ENCODE data around the gene SCUBE3.

SCUBE3 gene

DNA sequence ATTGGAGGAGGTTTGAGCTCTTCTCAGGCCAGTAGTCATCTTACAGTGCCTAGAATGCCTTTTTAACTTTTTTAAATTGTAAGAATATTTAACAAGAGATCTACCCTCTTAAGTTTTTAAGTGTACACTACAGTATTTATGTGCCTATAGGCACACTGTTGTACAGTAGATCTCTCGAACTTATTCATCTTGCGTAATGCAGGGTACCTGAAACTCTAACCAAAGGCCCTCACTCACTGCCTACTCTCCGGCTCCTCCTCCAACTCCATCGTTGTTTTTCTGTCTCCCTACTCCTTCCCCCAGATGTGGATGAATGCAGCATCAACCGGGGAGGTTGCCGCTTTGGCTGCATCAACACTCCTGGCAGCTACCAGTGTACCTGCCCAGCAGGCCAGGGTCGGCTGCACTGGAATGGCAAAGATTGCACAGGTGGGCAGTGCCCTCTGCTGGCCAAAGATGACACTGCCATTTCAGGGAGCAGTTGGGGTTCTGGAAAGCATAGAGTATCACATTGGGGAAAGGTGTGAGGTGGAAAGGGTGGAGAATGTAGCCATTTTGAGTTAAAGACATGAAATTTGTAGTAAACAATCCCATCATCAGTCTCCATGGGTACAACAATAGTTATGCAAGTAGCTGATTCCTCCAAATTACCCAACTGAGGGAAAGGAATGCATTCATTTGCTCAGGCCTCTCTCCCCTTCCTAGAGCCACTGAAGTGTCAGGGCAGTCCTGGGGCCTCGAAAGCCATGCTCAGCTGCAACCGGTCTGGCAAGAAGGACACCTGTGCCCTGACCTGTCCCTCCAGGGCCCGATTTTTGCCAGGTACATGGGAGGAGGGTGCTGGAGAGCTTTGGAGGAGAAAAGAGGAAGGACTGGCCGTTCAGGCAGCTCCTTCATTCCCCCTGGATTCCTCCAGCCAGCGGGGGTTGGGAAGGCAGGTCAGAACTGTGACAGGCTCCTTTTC lies 27.4 kb downstream of the SCUBE3 start:
- DNase-seq (ENCODE audit: low spot score): peak; percentile 88

DNA sequence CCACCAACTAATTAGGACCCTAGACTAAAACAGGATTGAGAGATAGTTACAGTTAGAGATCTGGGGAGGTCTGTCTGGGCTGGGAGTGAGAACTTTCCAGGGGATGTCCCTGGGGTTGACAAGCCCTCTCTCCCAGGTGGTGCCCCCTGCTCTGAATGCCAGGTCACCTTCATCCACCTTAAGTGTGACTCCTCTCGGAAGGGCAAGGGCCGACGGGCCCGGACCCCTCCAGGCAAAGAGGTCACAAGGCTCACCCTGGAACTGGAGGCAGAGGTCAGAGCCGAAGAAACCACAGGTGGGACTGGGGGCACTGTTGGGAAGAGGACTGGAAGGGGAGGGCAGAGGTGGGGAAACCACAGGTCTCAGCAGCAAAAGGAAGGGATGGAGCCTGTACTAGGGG lies 28.7 kb downstream of the SCUBE3 start:
- no peak for DNase-seq (ENCODE audit: low spot score)

DNA sequence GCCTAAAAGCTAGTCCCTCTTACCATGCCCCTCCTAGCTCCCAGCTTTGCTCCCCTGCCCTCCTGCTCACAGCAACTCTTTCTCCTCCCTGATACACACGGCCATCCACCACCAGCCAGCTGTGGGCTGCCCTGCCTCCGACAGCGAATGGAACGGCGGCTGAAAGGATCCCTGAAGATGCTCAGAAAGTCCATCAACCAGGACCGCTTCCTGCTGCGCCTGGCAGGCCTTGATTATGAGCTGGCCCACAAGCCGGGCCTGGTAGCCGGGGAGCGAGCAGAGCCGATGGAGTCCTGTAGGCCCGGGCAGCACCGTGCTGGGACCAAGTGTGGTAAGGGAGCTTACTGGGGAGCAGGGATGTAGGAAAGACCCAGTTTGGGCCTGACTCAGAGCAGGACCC lies 29.1 kb downstream of the SCUBE3 start:
- no peak for DNase-seq (ENCODE audit: low spot score)

DNA sequence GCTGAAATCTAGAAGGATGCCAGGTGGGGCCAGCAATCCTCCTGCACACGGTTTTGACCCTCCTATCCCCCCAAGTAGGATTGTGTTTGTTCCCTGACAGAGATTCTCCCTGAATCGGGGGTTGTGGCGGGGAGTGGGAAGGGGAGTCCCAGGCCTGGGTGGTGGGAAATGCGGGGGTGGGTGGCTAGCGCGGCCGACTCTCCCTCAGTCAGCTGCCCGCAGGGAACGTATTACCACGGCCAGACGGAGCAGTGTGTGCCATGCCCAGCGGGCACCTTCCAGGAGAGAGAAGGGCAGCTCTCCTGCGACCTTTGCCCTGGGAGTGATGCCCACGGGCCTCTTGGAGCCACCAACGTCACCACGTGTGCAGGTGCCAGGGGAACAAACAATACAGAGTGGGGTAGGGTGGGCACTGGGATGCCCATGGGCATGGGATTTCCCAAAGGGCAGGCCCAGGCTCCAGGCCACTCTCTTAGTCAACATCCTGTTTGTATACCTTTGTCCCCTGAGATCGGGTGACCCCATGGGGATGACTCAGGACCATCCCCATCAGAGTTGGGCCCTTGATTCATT lies 29.7 kb downstream of the SCUBE3 start:
- no peak for DNase-seq (ENCODE audit: low spot score)

DNA sequence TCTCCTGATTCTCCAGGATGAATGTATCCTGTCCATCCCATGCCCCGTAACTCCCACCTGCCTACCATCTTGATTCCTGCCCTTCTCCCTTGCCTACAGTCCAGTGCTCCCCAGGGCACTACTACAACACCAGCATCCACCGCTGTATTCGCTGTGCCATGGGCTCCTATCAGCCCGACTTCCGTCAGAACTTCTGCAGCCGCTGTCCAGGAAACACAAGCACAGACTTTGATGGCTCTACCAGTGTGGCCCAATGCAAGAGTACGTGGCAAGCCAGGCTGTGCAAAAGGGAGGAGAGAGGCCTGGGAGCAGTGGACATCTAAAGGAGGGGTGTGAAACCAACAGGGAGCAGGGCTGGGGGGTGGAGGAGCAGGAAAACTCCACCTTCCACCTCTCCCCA lies 30.8 kb downstream of the SCUBE3 start:
- DNase-seq (ENCODE audit: low spot score): no peak

DNA sequence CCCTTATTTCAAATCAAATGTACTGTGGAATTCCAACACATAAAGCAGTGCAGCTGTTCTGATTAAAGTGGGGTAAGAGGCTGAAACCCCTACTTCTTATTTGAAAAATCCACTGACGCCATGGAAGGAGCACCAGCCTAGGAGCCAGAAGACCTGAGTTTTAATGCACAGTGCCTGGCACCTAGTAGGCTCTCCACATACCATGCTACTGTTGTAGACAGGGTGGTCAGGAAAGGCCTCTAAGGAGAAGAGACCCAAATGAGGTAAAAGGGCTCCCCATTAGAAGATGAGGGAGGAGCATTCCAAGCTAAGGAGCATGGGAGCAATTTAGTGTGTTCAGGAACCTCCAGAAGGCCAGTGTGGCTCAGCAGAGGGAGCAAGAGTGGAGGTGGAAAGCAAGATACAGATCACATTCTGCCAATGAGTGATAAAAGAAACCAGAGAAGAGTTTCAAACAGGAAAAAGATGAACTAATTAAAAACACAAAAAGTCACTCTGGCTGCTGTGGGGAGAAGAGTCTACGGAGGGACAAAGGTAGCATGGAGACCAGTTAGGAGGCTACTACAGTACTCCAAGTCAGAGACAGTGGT lies 34.0 kb downstream of the SCUBE3 start:
- no peak for DNase-seq (ENCODE audit: low spot score)

DNA sequence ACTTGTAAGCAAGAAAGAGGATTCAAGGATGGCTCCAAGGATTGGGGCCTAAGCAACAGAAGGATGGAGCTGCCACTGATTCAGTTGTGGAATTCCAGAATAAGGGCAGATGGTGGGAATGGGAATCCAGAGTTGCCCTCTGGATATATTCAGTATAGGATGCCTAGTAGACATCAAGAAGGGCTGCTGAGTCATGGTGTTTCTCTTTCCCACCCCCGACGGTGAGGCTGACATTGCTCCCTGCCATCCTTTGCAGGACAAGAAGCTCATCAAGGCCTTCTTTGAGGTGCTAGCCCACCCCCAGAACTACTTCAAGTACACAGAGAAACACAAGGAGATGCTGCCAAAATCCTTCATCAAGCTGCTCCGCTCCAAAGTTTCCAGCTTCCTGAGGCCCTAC lies 34.5 kb downstream of the SCUBE3 start:
- DNase-seq (ENCODE audit: low spot score): no peak

DNA sequence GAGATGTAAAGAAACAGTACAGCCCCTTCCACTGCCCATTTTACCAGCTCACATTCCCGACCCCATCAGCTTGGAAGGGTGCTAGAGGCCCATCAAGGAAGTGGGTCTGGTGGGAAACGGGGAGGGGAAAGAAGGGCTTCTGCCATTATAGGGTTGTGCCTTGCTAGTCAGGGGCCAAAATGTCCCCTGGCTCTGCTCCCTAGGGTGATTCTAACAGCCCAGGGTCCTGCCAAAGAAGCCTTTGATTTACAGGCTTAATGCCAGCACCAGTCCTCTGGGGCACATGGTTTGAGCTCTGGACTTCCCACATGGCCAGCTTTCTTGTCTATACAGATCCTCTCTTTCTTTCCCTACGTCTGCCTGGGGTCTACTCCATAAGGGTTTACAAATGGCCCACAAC lies 35.2 kb downstream of the SCUBE3 start:
- DNase-seq (ENCODE audit: low spot score): no peak

DNA sequence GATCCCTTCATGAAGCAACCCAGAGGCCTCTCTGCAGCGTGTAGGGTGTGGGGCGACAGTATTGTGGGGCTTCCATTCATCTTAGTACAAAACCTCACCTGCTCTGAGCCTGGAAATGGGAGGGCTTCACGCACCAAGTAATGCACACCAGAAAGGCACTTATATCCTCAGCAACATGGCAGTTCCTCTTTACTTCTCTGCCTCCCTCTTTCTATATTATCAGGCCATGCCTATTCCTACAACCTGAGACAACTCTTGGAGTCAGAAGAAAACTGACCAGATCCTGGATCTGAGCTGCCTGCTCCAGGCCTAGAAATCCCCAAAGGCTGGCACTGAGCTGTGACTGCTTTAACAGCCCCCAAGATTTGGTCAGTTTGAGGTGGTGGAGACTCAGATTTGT lies 38.2 kb downstream of the SCUBE3 start:
- no peak for DNase-seq (ENCODE audit: low spot score)

DNA sequence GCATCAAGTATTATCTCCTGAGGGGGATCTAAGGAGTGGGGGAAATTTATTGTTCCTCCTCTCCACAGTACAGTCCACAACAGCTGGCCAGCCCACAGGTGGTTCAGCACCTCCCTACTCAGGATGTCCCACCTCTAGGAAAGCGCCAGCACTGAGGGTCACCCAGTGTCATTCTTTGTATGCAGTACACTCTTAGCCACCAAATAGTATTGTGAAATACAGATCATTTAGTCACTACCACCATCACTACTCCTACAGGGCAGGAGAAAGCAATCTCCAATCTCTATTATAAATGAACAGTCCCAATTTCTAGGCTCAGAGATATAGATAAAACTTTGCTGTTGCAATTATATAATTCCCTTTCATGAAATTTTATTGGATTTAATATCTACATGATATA lies 39.5 kb downstream of the SCUBE3 start:
- no peak for DNase-seq (ENCODE audit: low spot score)

DNA sequence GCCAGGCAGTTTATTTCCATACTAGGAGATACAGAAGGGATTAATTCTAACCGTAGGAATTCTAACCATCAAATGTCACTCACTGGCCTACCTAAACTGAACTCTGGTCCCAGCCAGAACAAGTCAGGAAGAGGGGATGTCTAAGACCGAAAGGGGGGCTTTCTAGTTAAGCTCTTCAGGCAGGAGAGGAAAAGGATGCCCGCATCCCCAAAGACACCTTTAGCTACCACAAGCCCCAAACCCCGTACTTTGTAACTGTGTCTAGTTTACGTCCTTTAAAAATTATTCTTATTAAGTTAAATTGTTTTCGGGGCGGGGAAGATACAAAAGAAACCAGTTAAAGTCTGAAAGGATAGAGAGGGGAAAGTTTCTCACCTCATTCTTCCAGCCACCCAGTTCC lies 44.6 kb downstream of the SCUBE3 start:
- no peak for DNase-seq (ENCODE audit: low spot score)

DNA sequence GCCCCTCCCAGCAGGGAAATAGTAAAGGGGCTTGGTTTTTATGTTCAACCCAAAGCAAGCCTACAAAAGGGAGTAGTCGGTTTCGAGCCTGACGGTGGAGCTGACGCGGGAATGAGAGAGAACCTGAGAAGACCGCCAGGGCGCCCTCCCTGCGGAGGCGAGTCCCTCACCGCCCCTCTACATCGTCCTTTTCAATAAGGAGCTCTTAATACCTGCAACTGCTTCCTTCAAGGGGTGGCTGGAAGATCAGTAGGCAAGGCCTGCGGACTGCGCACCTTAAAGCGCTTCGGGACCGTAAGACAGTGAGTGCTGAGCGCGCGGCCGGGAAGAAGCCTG lies 45.1 kb downstream of the SCUBE3 start:
- DNase-seq (ENCODE audit: low spot score): peak; percentile 77

DNA sequence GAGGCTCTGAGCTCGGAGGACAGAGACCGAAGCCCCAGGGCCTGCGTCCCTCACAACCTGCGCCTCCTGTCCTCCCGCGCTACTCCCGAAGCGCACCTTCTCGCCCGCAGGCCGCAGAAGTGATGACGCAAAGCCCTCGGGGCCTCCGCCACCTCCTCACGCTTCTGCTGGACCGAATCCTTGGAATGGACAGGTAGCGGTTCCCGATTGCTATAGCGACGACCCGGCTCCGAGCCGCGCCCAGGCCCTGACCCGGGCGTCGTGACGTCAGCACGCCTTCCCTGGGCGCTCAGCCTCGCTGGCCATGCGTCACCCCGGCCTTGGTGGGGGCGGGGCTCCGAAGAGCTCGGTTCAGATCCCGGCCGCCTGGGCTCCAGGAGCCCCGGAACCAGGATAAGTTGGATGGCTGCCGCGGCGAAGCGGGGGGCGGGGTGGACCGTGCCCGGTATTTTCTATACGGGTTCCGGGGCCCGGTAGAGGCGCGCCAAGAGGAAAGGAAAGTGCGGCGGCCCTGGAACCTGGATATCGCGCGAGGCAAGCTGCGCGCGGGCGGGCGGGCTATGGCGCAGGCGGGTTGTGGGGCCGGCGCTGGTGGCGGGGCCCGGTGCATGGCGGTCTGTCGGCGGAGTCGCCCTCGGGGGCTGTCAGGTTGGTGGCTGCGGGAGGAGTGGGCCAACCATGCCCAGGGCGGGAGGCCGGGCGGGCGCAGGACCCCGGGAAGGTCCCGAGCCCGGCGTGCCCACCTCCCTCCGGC lies 45.6 kb downstream of the SCUBE3 start, which contains the start of gene ZNF76:
Gene ZNF76 (plus strand): TSS at position 542 of the 754 bp plus-strand sequence. CDS start 21,417 bp downstream, outside the sequence.
- peak; percentile 99 for DNase-seq (ENCODE audit: low spot score)

DNA sequence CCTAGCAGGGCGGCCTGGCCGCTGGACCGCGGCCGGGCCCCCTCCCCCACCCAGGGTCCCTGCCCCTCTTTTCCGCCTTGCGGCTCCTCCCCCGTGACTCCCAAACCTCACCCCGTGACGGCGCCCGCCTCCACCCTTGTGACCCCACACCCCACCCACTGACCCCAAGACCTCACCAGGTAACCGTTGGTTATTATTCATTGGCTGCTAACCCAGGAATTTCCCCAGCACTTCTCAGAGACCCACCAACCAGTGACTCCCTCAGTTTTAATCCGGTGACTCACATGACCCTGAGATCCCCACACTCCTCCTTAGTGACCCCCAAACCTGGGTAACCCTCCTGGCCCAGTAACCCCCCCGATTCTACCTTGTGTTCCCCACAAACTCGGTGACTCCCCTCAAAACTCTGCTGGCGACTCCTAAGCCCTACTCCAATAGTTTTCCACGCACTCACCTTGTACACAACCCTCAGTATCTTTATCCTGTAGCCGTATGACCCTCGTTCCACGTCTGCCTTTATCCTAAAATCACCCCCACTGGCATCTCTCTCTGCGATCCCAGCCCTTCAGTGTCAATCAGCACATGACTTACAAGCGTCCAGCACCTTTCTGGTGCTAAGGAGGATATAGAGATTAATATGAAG lies 46.3 kb downstream of the SCUBE3 start:
- no peak for DNase-seq (ENCODE audit: low spot score)

DNA sequence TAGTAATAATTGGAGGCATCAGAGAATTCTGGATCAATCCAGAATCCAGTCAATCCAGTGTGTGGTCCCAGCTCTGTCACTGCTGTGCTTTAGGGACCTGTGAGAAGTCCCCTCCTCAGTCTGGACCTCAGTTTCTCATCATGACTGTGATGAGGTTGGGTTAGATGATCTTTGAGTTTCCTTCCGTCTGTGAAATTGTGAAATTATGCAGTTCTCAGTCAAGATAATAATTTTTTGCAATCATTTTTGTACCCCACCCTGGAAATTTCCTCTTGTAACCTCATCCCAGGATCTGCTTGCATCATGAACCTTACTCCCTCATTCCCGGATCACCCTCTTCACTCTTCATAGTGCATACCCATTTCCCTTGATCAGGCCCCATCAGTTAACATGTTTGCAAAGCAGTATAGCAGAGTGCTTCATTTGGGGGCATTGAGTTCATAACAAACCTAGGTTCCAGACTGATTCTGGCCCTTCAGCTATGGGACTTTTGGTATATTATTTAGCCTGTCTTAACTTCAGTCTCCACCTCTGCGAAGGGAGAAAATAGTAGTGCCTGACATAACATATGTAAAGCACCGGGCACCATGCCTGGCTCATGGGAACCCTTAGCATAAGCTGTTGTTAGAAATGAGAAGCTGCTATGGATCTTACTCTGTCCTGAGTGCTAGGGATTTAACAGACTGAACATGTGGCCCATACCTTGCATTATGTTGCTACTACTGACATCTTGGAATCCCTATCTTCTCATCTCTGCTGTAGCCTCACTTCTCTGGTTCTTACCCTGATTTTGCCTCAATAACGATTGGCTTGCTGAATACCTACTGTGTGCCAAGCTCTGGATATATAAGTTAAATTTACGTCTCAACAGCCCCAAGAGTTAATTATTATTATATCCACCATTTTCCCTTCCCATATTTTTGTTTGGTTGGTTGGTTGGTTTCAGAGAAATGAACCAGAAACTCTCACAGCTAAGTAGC lies 47.1 kb downstream of the SCUBE3 start:
- DNase-seq (ENCODE audit: low spot score): no peak

DNA sequence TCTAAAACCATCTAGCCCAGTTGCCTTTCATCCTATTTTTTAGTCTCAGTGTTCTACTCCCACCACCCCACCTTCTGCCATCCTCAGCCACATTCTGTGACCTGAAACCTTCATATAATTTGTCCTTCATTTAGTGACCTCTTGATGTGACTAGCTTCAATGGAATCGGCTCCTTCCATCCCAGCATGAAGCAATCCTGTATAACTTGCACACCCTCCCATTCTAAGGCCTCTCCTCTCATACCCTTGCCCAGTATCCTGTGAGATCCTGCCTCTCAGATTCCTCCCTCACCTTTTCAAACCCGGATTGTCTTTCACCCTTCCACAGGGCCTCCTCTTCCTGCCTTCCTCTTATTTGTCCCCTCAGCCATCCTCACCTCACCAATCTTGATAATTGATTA lies 48.8 kb downstream of the SCUBE3 start:
- DNase-seq (ENCODE audit: low spot score): no peak

DNA sequence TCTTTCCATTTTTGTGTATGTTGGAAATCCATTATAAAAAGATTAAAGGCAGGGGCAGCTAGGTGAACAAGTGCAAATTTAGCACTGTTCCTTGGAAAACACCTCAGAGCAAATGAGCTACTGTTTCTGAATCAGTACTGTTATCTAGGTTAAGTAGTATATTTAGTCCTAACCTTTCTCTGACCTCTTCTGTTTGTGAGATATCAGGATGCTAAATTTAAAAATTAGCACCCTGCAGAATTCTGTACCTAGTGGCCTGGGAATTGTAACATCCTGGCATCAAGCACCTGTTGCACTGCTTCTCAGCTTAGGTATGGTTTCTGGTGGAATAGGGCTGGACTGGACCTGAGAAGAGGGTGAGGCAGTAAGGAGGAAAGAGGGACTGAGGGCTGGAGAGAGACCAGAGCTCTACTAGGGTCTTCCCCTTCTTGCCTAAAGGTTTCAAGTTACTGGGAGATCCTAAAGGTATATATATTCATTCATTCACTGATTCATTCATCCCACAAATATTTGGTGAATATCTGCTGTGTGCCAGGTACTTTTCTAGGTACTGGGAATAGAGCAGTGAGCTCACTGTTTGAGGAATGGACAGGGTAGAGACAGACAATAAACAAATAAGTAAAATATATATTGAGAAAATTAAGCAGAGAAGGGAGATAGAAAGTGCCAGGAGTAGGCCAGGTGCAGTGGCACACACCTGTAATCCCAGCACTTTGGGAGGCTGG lies 51.0 kb downstream of the SCUBE3 start:
- no peak for DNase-seq (ENCODE audit: low spot score)

DNA sequence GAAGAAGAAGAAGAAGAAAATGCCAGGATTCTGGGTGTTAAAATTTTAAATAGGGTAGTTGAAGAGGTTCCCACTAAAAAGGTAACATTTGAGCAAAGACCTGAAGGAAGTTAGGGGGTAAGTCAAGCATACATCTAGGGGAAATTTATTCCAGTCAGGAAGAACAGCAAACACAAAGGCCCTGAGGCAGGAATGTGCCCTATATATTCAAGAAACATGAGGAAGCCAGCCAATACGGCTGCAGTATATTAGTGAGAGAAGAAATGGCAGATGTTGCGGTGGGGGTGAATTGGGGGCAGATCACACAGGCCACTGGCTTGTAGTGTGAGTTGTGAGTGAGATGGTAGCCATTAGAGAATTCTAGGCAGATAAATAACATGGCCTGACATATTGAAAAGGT lies 51.8 kb downstream of the SCUBE3 start:
- DNase-seq (ENCODE audit: low spot score): no peak

DNA sequence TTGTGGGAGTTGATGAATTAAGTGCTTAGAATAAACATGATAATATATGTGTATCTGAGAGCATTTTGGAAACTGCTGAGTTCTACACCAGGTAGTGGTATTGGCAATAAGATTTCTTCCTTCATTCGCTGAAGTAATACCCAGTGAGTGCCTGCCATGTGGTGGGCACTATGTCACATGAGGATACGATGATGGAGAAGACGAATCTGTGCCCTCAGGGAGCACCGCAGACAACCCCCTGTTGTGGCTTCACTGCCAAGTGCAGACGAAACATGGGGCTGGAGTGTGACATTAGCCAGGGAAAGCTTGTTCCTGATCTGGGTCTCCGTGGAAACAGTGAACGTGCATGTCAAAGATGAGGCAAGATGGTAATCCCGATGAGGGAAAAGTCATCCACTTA lies 53.7 kb downstream of the SCUBE3 start:
- no peak for DNase-seq (ENCODE audit: low spot score)

DNA sequence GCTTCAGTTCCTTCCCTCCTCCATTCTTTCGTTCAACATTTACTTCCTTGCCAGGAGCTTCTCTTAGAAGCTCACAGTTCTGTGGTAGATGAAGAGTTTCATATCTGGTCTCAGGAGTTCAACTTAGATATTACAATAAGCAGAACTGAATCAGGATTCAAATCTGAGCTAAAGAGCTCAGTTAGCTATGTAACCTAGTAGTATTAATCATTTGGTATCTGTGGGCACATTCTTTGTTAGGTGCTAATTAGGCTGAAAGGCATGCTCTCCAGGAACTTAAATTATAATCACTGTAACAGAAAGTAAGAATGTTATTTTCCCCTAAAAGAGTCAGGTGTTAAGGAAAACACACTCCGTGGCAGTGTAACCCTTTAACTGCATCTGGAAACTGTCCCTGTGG lies 54.1 kb downstream of the SCUBE3 start:
- DNase-seq (ENCODE audit: low spot score): no peak
